ENCODE measurements around the gene ICAM4.
"Not testable (repeated sequence)": the region's sequence is repeated elsewhere in the genome, so short reads cannot be mapped to it uniquely, and the experiment has no call there.

Gene ICAM4

DNA sequence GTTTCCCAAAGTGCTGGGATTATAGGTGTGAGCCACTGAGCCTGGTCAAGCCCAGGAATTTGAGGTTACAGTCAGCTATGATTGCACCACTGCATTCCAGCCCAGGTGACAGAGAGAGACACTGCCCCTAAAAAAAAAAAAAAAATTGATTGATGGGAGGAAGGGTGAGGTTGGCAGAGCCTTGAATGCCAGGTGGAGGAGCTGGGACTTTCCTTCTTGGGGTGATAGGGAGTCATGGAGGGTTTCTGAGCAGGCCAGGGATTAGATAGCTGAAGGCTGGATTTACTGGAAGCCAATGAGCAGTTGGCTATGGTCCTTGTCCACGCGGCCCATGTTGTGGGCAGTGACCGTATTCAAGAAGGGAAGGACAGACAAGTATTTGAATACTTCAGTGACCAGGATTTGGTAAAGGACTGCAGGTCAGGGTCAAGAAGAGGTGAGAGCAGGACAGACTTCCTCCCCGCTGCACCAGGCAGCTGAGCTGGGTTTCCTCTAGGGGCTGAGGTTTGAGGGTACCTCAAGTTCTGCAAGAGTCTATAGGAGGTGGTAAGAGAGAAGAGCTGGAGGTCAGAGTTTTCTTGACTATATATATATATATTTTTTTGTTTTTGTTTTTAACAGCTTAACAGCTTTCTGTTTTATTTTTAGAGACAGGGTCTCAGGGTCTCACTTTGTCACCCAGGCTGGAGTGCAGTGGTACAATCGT, 6.9 kb upstream of the ICAM4 start (continued):
- TF ChIP-seq, protein P1, sequence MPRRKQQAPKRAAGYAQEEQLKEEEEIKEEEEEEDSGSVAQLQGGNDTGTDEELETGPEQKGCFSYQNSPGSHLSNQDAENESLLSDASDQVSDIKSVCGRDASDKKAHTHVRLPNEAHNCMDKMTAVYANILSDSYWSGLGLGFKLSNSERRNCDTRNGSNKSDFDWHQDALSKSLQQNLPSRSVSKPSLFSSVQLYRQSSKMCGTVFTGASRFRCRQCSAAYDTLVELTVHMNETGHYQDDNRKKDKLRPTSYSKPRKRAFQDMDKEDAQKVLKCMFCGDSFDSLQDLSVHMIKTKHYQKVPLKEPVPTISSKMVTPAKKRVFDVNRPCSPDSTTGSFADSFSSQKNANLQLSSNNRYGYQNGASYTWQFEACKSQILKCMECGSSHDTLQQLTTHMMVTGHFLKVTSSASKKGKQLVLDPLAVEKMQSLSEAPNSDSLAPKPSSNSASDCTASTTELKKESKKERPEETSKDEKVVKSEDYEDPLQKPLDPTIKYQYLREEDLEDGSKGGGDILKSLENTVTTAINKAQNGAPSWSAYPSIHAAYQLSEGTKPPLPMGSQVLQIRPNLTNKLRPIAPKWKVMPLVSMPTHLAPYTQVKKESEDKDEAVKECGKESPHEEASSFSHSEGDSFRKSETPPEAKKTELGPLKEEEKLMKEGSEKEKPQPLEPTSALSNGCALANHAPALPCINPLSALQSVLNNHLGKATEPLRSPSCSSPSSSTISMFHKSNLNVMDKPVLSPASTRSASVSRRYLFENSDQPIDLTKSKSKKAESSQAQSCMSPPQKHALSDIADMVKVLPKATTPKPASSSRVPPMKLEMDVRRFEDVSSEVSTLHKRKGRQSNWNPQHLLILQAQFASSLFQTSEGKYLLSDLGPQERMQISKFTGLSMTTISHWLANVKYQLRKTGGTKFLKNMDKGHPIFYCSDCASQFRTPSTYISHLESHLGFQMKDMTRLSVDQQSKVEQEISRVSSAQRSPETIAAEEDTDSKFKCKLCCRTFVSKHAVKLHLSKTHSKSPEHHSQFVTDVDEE (CRISPR knock-in tag; IDR thresholded peaks at IDR 0.05) = no peak

DNA sequence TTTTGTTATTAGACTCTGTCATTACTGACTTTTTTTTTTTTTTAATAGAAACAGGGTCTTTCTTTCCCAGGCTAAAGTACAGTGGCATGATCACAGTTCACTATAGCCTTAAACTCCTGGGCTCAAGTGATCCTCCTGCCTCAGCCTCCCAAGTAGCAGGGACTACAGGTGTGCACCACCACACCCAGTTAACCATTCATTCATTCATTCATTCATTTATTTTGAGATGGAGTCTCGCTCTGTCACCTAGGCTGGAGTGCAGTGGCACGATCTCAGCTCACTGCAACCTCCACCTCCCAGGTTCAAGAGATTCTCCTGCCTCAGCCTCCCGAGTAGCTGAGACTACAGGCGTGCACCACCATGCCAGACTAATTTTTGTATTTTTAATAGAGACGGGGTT, 4.7 kb upstream of the ICAM4 start:
- not testable (repeated sequence) for ATAC-seq

DNA sequence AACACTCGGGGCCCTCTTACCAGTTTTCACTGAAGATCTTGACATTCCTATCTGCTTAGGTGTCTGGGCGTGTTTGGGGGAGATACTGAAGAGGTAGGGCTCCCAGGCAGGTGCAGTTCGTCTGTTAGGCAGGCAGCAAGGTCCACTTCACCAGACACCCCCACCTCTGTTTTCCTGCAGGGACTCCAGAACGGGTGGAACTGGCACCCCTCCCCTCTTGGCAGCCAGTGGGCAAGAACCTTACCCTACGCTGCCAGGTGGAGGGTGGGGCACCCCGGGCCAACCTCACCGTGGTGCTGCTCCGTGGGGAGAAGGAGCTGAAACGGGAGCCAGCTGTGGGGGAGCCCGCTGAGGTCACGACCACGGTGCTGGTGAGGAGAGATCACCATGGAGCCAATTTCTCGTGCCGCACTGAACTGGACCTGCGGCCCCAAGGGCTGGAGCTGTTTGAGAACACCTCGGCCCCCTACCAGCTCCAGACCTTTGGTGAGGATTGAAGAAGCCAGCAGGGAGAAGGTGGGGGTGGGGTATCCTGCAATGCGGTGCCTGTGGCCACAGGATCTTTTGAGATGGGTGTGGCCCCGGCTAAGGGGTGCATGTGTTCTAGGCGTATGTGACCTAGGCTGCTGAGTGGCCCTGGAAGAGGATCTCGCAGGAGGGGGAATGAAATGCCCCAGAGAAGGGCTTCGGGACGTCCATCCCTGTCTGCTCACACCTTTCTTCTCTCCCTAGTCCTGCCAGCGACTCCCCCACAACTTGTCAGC, 3.3 kb upstream of the ICAM4 start:
- TF ChIP-seq, protein P2, sequence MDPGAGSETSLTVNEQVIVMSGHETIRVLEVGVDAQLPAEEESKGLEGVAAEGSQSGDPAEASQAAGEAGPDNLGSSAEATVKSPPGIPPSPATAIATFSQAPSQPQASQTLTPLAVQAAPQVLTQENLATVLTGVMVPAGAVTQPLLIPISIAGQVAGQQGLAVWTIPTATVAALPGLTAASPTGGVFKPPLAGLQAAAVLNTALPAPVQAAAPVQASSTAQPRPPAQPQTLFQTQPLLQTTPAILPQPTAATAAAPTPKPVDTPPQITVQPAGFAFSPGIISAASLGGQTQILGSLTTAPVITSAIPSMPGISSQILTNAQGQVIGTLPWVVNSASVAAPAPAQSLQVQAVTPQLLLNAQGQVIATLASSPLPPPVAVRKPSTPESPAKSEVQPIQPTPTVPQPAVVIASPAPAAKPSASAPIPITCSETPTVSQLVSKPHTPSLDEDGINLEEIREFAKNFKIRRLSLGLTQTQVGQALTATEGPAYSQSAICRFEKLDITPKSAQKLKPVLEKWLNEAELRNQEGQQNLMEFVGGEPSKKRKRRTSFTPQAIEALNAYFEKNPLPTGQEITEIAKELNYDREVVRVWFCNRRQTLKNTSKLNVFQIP (CRISPR knock-in tag; IDR thresholded peaks at IDR 0.05; ENCODE audit: borderline replicate concordance, low read depth) = no peak
- TF ChIP-seq PPARA (CRISPR knock-in tag; IDR thresholded peaks at IDR 0.05; ENCODE audit: borderline replicate concordance) (no peak), GLIS3 (CRISPR knock-in tag; IDR thresholded peaks at IDR 0.05) (no peak), TOX (CRISPR knock-in tag; IDR thresholded peaks at IDR 0.05; ENCODE audit: borderline replicate concordance) (no peak), ESRRG (CRISPR knock-in tag; IDR thresholded peaks at IDR 0.05) (no peak), ZNF8 (CRISPR knock-in tag; IDR thresholded peaks at IDR 0.05) (no peak)
- TF ChIP-seq, protein P3, sequence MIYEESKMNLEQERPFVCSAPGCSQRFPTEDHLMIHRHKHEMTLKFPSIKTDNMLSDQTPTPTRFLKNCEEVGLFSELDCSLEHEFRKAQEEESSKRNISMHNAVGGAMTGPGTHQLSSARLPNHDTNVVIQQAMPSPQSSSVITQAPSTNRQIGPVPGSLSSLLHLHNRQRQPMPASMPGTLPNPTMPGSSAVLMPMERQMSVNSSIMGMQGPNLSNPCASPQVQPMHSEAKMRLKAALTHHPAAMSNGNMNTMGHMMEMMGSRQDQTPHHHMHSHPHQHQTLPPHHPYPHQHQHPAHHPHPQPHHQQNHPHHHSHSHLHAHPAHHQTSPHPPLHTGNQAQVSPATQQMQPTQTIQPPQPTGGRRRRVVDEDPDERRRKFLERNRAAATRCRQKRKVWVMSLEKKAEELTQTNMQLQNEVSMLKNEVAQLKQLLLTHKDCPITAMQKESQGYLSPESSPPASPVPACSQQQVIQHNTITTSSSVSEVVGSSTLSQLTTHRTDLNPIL (CRISPR knock-in tag; IDR thresholded peaks at IDR 0.05; ENCODE audit: low read depth) = no peak
- no peak for ATAC-seq

DNA sequence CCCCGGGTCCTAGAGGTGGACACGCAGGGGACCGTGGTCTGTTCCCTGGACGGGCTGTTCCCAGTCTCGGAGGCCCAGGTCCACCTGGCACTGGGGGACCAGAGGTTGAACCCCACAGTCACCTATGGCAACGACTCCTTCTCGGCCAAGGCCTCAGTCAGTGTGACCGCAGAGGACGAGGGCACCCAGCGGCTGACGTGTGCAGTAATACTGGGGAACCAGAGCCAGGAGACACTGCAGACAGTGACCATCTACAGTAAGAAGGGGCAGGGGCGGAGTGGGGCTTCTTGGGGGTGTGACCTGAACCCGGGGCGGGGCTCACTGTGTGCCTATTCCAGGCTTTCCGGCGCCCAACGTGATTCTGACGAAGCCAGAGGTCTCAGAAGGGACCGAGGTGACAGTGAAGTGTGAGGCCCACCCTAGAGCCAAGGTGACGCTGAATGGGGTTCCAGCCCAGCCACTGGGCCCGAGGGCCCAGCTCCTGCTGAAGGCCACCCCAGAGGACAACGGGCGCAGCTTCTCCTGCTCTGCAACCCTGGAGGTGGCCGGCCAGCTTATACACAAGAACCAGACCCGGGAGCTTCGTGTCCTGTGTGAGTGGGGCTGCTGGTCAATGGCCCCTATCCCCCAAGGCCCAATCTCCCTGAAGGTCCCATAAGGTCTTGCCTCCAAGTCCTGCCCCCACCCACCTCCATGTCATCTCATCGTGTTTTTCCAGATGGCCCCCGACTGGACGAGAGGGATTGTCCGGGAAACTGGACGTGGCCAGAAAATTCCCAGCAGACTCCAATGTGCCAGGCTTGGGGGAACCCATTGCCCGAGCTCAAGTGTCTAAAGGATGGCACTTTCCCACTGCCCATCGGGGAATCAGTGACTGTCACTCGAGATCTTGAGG, 2.4 kb upstream of the ICAM4 start:
- TF ChIP-seq TCF4 (CRISPR knock-in tag; IDR thresholded peaks at IDR 0.05; ENCODE audit: borderline replicate concordance) (no peak), ZFP3 (CRISPR knock-in tag; IDR thresholded peaks at IDR 0.05) (no peak), ZNF8 (CRISPR knock-in tag; IDR thresholded peaks at IDR 0.05) (no peak), SNAI2 (CRISPR knock-in tag; IDR thresholded peaks at IDR 0.05) (no peak)
- TF ChIP-seq, protein P3 (CRISPR knock-in tag; IDR thresholded peaks at IDR 0.05; ENCODE audit: low read depth) = no peak
- ATAC-seq = no peak

DNA sequence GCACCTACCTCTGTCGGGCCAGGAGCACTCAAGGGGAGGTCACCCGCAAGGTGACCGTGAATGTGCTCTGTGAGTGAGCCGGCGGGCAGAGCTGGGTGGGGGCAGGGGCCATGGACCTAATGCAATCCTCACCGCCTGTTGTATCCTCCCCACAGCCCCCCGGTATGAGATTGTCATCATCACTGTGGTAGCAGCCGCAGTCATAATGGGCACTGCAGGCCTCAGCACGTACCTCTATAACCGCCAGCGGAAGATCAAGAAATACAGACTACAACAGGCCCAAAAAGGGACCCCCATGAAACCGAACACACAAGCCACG, 1.8 kb upstream of the ICAM4 start:
- TF ChIP-seq OSR1 (CRISPR knock-in tag; IDR thresholded peaks at IDR 0.05) = no peak
- no peak for TF ChIP-seq ZFP3 (CRISPR knock-in tag; IDR thresholded peaks at IDR 0.05)
- TF ChIP-seq, protein P2 (CRISPR knock-in tag; IDR thresholded peaks at IDR 0.05; ENCODE audit: borderline replicate concordance, low read depth) = no peak
- TF ChIP-seq RARB (CRISPR knock-in tag; IDR thresholded peaks at IDR 0.05) = no peak
- TF ChIP-seq PPARA (CRISPR knock-in tag; IDR thresholded peaks at IDR 0.05; ENCODE audit: borderline replicate concordance) = no peak
- ATAC-seq = no peak
